Suprapubic skin (tissue), 4 donors: ENCODE results near the gene BTN1A1.
A peak's percentile ranks its signal among the peaks of the same experiment; 100 is the strongest.

Experiments
- CTCF ChIP-seq, 2 donors: fragments of 200-600 bp in 1 of 2; fragments of 450-650 bp in 1 of 2; sonication (generic) in 1 of 2; IDR thresholded peaks; one replicate each; pipeline ENCODE4 v1.5.1; 2016 to 2019; ENCODE audit warnings: antibody characterized with exemption in 2 of 2, mild to moderate bottlenecking in 1 of 2, moderate library complexity in 1 of 2
- EP300 ChIP-seq: sonication (generic); formaldehyde crosslinking; IDR thresholded peaks from one replicate; pipeline ENCODE4 v1.6.1; 2017; ENCODE audit warnings: antibody characterized with exemption
- POLR2A ChIP-seq, 2 donors: fragments of 450-650 bp; IDR thresholded peaks; one replicate each; pipeline ENCODE4 v1.6.1; 2017; ENCODE audit warnings: antibody characterized with exemption in 2 of 2, mild to moderate bottlenecking in 2 of 2, moderate library complexity in 2 of 2
- POLR2AphosphoS5 ChIP-seq, 3 donors: sonication (generic); formaldehyde crosslinking; IDR thresholded peaks; one replicate each; pipeline ENCODE4 v1.6.1; 2017; ENCODE audit warnings: antibody characterized with exemption in 3 of 3

GRCh38 chr6:26473758-26474438, 26.2 kb upstream of the BTN1A1 start:
- TF ChIP-seq POLR2AphosphoS5 (IDR thresholded peaks at IDR 0.05) (peak in 1 of 3 donors; percentile 36), CTCF (IDR thresholded peaks at IDR 0.05) (no peak), EP300 (no peak), POLR2A (IDR thresholded peaks at IDR 0.05) (no peak)
